SH-SY5Y (cell line): ENCODE results near the gene LGI4.

ENCODE experiments used
- GATA2 ChIP-seq: IDR thresholded peaks from 2 replicates; pipeline ENCODE4 v1.6.1; 2011; ENCODE audit warnings: mild to moderate bottlenecking, low read depth, low read length
- GATA3 ChIP-seq: IDR thresholded peaks from 2 replicates; pipeline ENCODE4 v1.6.1; 2011; ENCODE audit warnings: low read depth, mild to moderate bottlenecking, low read length, moderate library complexity

The LGI4 gene

GRCh38 chr19:35125749-35126623 lies 8.9 kb downstream of the LGI4 start:
- TF ChIP-seq GATA3: no peak
- TF ChIP-seq GATA2: no peak

- no peak for TF ChIP-seq GATA3
- no peak for TF ChIP-seq GATA2
These were observed 9.6 kb downstream of the LGI4 start for GRCh38 chr19:35125270-35125717.

- TF ChIP-seq GATA2 (no peak), GATA3 (no peak)
These were observed 10.5 kb downstream of the LGI4 start for GRCh38 chr19:35124098-35125060.

GRCh38 chr19:35123573-35123972 lies 11.3 kb downstream of the LGI4 start:
- no peak for TF ChIP-seq GATA2
- no peak for TF ChIP-seq GATA3

GRCh38 chr19:35122687-35123551 lies 11.9 kb downstream of the LGI4 start:
- TF ChIP-seq GATA2: no peak
- TF ChIP-seq GATA3: no peak

GRCh38 chr19:35120898-35121297 lies 14.0 kb downstream of the LGI4 start:
- TF ChIP-seq GATA2: no peak
- TF ChIP-seq GATA3: no peak

- TF ChIP-seq GATA2: no peak
- no peak for TF ChIP-seq GATA3
These were observed 14.4 kb downstream of the LGI4 start for GRCh38 chr19:35120492-35120891.

GRCh38 chr19:35119578-35120155 lies 15.2 kb downstream of the LGI4 start:
- TF ChIP-seq GATA3: no peak
- TF ChIP-seq GATA2: no peak

- TF ChIP-seq GATA2 (no peak), GATA3 (no peak)
These were observed 15.8 kb downstream of the LGI4 start for GRCh38 chr19:35119091-35119490.

- TF ChIP-seq GATA2 (no peak), GATA3 (no peak)
These were observed 16.4 kb downstream of the LGI4 start for GRCh38 chr19:35118268-35119020.

GRCh38 chr19:35117799-35118198 lies 17.1 kb downstream of the LGI4 start:
- TF ChIP-seq GATA3 (no peak), GATA2 (no peak)

GRCh38 chr19:35117116-35117515 lies 17.7 kb downstream of the LGI4 start:
- TF ChIP-seq GATA2 (no peak), GATA3 (no peak)
